Kidney (tissue), 14 donors: ENCODE measurements around the gene TBC1D9B. TPM values are rescaled to one million over a fixed set of nuclear protein-coding genes. Genes with fewer than 3 reads are reported as not detected.

Experiments
- DNase-seq, 5 donors: peaks; one replicate each; pipeline ENCODE4 v3.0.0-alpha.2; 2013 to 2020
- FAIRE-seq: peaks from 2 replicates; lab custom pipeline; 2012; peaks lifted over from hg19 to GRCh38; lab: Jason Lieb, UNC
- H3K27ac ChIP-seq, 2 donors: one replicate each; pipeline ENCODE4 v1.7.0; 2013; ENCODE audit warnings: low read depth in 2 of 2, low read length in 2 of 2, inconsistent platforms in 1 of 2
- H3K27me3 ChIP-seq: one replicate; pipeline ENCODE4 v1.7.1; 2013; ENCODE audit warnings: low read length, inconsistent platforms; ENCODE audit not compliant: control insufficient read depth, insufficient read depth
- H3K36me3 ChIP-seq, 3 donors: one replicate each; pipeline versions ENCODE4 v1.7.0 to v1.7.1; 2013; ENCODE audit warnings: low read length in 3 of 3, control low read depth in 1 of 3, inconsistent platforms in 1 of 3; ENCODE audit not compliant: insufficient read depth in 3 of 3, control insufficient read depth in 2 of 3
- H3K4me1 ChIP-seq, 3 donors: one replicate each; pipeline versions ENCODE4 v1.7.0 to v1.7.1; 2013; ENCODE audit warnings: low read length in 3 of 3, inconsistent platforms in 1 of 3, low read depth in 1 of 3; ENCODE audit not compliant: control insufficient read depth in 2 of 3, insufficient read depth in 2 of 3
- H3K4me3 ChIP-seq, 3 donors: one replicate each; pipeline versions ENCODE4 v1.7.0 to v1.8.1; 2013; ENCODE audit warnings: low read length in 3 of 3, control low read depth in 1 of 3, inconsistent platforms in 1 of 3
- H3K9ac ChIP-seq, 3 donors: one replicate each; pipeline versions ENCODE4 v1.7.0 to v1.7.1; 2013; ENCODE audit warnings: low read length in 3 of 3, control low read depth in 1 of 3, inconsistent platforms in 1 of 3
- H3K9me3 ChIP-seq, 3 donors: one replicate each; pipeline versions ENCODE4 v1.7.0 to v1.7.1; 2013; ENCODE audit warnings: low read length in 3 of 3, control low read depth in 1 of 3, inconsistent platforms in 1 of 3; ENCODE audit not compliant: control insufficient read depth in 2 of 3, insufficient read depth in 1 of 3
- CTCF ChIP-seq: IDR thresholded peaks from 3 replicates; pipeline ENCODE4 v1.5.1; 2012; ENCODE audit warnings: mild to moderate bottlenecking, moderate library complexity, borderline replicate concordance; ENCODE audit not compliant: insufficient read depth; ENCODE audit errors: extremely low read depth
- intact Hi-C: fragments of 100-400 bp; cut with DNase I; formaldehyde crosslinking; loops from one replicate; pipeline ENCODE4 v1.11.1; 2022
- polyA plus RNA-seq: library from polyadenylated mRNA; stranded (reverse); fragments of 350-450 nt; fragmentation: Illumina TruSeq; extraction: RNeasy Lipid Tissue Mini Kit (QIAGEN cat#74804); gene quantifications from one replicate; pipeline ENCODE4 v1.2.3, GENCODE V29; 2014; ENCODE audit warnings: low read depth, low replicate concordance; ENCODE audit not compliant: insufficient read depth
- total RNA-seq: library from RNA; stranded (reverse); fragmentation: NEBNext Ultra II Directional; extraction: Animal tissue kit (Norgen Biotek cat#: 25700); gene quantifications from one replicate; pipeline ENCODE4 v1.2.1, GENCODE V29; 2021
- donor health status: control.
- donor health status: control.
- donor health status: control.
- donor health status: control.
- donor health status: control.
- donor health status: DM: yes; HTN: yes; CAD: no.
- donor health status: Normal renal cell carcinoma (clear cell type).

TBC1D9B gene
- total and polyA plus RNA-seq, 2 donors from 2014 or later = 49.5 to 117 TPM

- peak in 2 of 5 donors; percentile 72 to 73 for DNase-seq
- no peak for FAIRE-seq
- Histone ChIP-seq H3K9ac (peak overlapping the region in 2 of 3 donors; percentile 63 to 88), H3K27ac (peak overlapping the region; percentile 99 to 100), H3K27me3 (no peaks in the 10 kb centered on the region), H3K4me1 (peaks cover 0 to 36% (median 34%) of the 10 kb centered on the region in 3 donors), H3K36me3 (peaks cover 0 to 2% (median 0%) of the 10 kb centered on the region in 3 donors), H3K9me3 (no peaks in the 10 kb centered on the region), H3K4me3 (peak overlapping the region in 2 of 3 donors; percentile 10 to 77)
- intact Hi-C loops = no loop called here
- TF ChIP-seq CTCF = no peak
These were observed 89.6 kb downstream of the TBC1D9B start for GRCh38 chr5:179817890-179818745.

GRCh38 chr5:179817470-179817840 is 90.2 kb downstream of the TBC1D9B start:
- no peak for TF ChIP-seq CTCF
- DNase-seq (peak in 2 of 5 donors; percentile 63 to 81), FAIRE-seq (no peak)
- peaks cover 0 to 29% (median 28%) of the 10 kb centered on the region in 3 donors for H3K4me1 ChIP-seq
- intact Hi-C loops = no loop called here
- no peaks in the 10 kb centered on the region for H3K36me3 ChIP-seq
- no peaks in the 10 kb centered on the region for H3K27me3 ChIP-seq
- peak overlapping the region in 1 of 3 donors; percentile 34 for H3K9ac ChIP-seq
- H3K4me3 ChIP-seq = peak overlapping the region in 1 of 3 donors; percentile 32
- H3K27ac ChIP-seq = no peak overlapping the region
- H3K9me3 ChIP-seq = no peaks in the 10 kb centered on the region

- Histone ChIP-seq H3K36me3 (no peaks in the 10 kb centered on the region), H3K4me1 (peaks cover 0 to 24% (median 23%) of the 10 kb centered on the region in 3 donors), H3K9ac (peak overlapping the region in 2 of 3 donors; percentile 24 to 34), H3K27ac (no peak overlapping the region), H3K27me3 (no peaks in the 10 kb centered on the region), H3K4me3 (peak overlapping the region in 1 of 3 donors; percentile 32), H3K9me3 (no peaks in the 10 kb centered on the region)
- intact Hi-C loops = no loop called here
- no peak for TF ChIP-seq CTCF
- FAIRE-seq (no peak), DNase-seq (peak in 2 of 5 donors; percentile 67 to 86)
These were observed 90.8 kb downstream of the TBC1D9B start for GRCh38 chr5:179816796-179817469.
